Left lung (tissue), 10 donors: ENCODE results near the gene KXD1. TPM values are rescaled to one million over a fixed set of nuclear protein-coding genes. Genes with fewer than 3 reads are reported as not detected.

Experiments
- ATAC-seq: fragments of 200-7000 bp; cut with Tn5 transposase; one replicate; pipeline ENCODE4 v1.9.1; 2020; ENCODE audit warnings: moderate library complexity
- DNase-seq, 4 donors: peaks; one replicate each; pipeline ENCODE4 v3.0.0-alpha.2; 2013 to 2020
- H3K27ac ChIP-seq, 2 donors: fragments of 200-600 bp; sonication (generic) in 1 of 2; one replicate each; pipeline versions ENCODE4 v1.5.0 to v1.8.0; 2020 to 2021
- H3K27me3 ChIP-seq, 2 donors: fragments of 200-600 bp; sonication (generic) in 1 of 2; one replicate each; pipeline versions ENCODE4 v1.5.0 to v1.8.0; 2020 to 2021
- H3K36me3 ChIP-seq, 2 donors: fragments of 200-600 bp; sonication (generic) in 1 of 2; one replicate each; pipeline versions ENCODE4 v1.5.0 to v1.8.0; 2020 to 2021
- H3K4me1 ChIP-seq, 2 donors: fragments of 200-600 bp; one replicate each; pipeline ENCODE4 v1.8.0; 2021
- H3K4me3 ChIP-seq, 2 donors: fragments of 200-600 bp; sonication (generic) in 1 of 2; one replicate each; pipeline versions ENCODE4 v1.5.0 to v1.8.0; 2020 to 2021; ENCODE audit warnings: mild to moderate bottlenecking in 1 of 2
- H3K9me3 ChIP-seq, 2 donors: fragments of 200-600 bp; sonication (generic) in 1 of 2; one replicate each; pipeline versions ENCODE4 v1.5.0 to v1.8.0; 2020 to 2021
- CTCF ChIP-seq, 2 donors: fragments of 200-600 bp; sonication (generic) in 1 of 2; IDR thresholded peaks; one replicate each; pipeline versions ENCODE4 v1.5.0 to v1.8.0; 2021; ENCODE audit warnings: antibody characterized with exemption in 2 of 2
- intact Hi-C, 2 donors: fragments of 100-400 bp; cut with DNase I; formaldehyde crosslinking; loops; one replicate each; pipeline versions ENCODE4 v1.11.2 to v1.14.2; 2022
- polyA plus RNA-seq, 6 donors: library from polyadenylated mRNA; unstranded; fragments of 120-200 nt; gene quantifications; one replicate each; pipeline ENCODE4 v1.2.1, GENCODE V29; 2013; ENCODE audit not compliant: insufficient read length in 6 of 6
- total RNA-seq, 2 donors: library from RNA; stranded (reverse); fragmentation: NEBNext Ultra II Directional; extraction: Animal tissue kit (Norgen Biotek cat#: 25700); gene quantifications; one replicate each; pipeline ENCODE4 v1.2.1, GENCODE V29; 2021
- donor health status: DM: no; HTN: yes; CAD: no.
- donor health status: DM: no; HTN: no; CAD: no.

Gene KXD1
- total and polyA plus RNA-seq, 8 donors = 65.6 to 86.2 (median 71.2) TPM

- Histone ChIP-seq H3K27me3 (peaks cover 0 to 50% of the 10 kb centered on the region in 2 donors), H3K27ac (peak overlapping the region in 1 of 2 donors; percentile 13), H3K9me3 (no peaks in the 10 kb centered on the region), H3K4me1 (peaks cover 14 to 37% of the 10 kb centered on the region in 2 donors), H3K36me3 (peaks cover 0 to 10% of the 10 kb centered on the region in 2 donors), H3K4me3 (no peak overlapping the region)
- peak in 1 of 4 donors; percentile 74 for DNase-seq
- intact Hi-C loops = loop anchor here in 1 of 2 donors (10.0 kb wide), 1 partner anchor 81 kb away; no protein-coding TSS in a partner anchor
- no peak for TF ChIP-seq CTCF (IDR thresholded peaks at IDR 0.05)
- ATAC-seq = no peak
These were observed 35.9 kb downstream of the KXD1 start for GRCh38 chr19:18593367-18594095.

GRCh38 chr19:18594096-18594823, 36.6 kb downstream of the KXD1 start:
- H3K36me3 ChIP-seq = peaks cover 0 to 10% of the 10 kb centered on the region in 2 donors
- peaks cover 14 to 35% of the 10 kb centered on the region in 2 donors for H3K4me1 ChIP-seq
- peak; percentile 85 to 88 for TF ChIP-seq CTCF (IDR thresholded peaks at IDR 0.05)
- H3K9me3 ChIP-seq = no peaks in the 10 kb centered on the region
- peak overlapping the region; percentile 14 to 16 for H3K4me3 ChIP-seq
- H3K27ac ChIP-seq = peak overlapping the region in 1 of 2 donors; percentile 13
- H3K27me3 ChIP-seq = peaks cover 0 to 57% of the 10 kb centered on the region in 2 donors
- intact Hi-C loops = loop anchor here in 1 of 2 donors (10.0 kb wide), 1 partner anchor 81 kb away; no protein-coding TSS in a partner anchor
- peak; percentile 85 for ATAC-seq
- peak; percentile 72 to 91 (median 80) for DNase-seq

- no peak overlapping the region for H3K27ac ChIP-seq
- intact Hi-C loops = loop anchor here in 1 of 2 donors (10.0 kb wide), 1 partner anchor 80 kb away; no protein-coding TSS in a partner anchor
- no peak for TF ChIP-seq CTCF (IDR thresholded peaks at IDR 0.05)
These were observed 37.2 kb downstream of the KXD1 start for GRCh38 chr19:18594824-18595373.

GRCh38 chr19:18595475-18595874, 37.8 kb downstream of the KXD1 start:
- no peak for TF ChIP-seq CTCF (IDR thresholded peaks at IDR 0.05)
- intact Hi-C loops = loop anchor here in 1 of 2 donors (10.0 kb wide), 1 partner anchor 79 kb away; no protein-coding TSS in a partner anchor
- peaks cover 8 to 23% of the 10 kb centered on the region in 2 donors for H3K4me1 ChIP-seq
- no peak overlapping the region for H3K4me3 ChIP-seq
- no peak for ATAC-seq
- no peak overlapping the region for H3K27ac ChIP-seq
- H3K27me3 ChIP-seq = peaks cover 0 to 69% of the 10 kb centered on the region in 2 donors
- H3K9me3 ChIP-seq = no peaks in the 10 kb centered on the region
- peak in 1 of 4 donors; percentile 5 for DNase-seq
- H3K36me3 ChIP-seq = peaks cover 0 to 10% of the 10 kb centered on the region in 2 donors

More at GRCh38 chr19:18594824-18595373, 37.2 kb downstream of the KXD1 start:
- Histone ChIP-seq H3K4me1 (peaks cover 8 to 29% of the 10 kb centered on the region in 2 donors), H3K4me3 (no peak overlapping the region), H3K36me3 (peaks cover 0 to 10% of the 10 kb centered on the region in 2 donors), H3K27me3 (peaks cover 0 to 64% of the 10 kb centered on the region in 2 donors), H3K9me3 (no peaks in the 10 kb centered on the region)
- ATAC-seq = no peak
- peak in 1 of 4 donors; percentile 70 for DNase-seq
